ENCODE results near the gene PIK3R2. TPM values are rescaled to one million over a fixed set of nuclear protein-coding genes. Genes with fewer than 3 reads are reported as not detected.

The PIK3R2 gene
- total and polyA plus RNA-seq, 2 of the 13 experiments (the other 11 are each of a cell fraction or from before 2014, with no cell fraction given): 18.6 to 25.3 TPM

- TF ChIP-seq ZBTB49 (CRISPR knock-in tag; IDR thresholded peaks at IDR 0.05; ENCODE audit: borderline replicate concordance) (no peak), JARID2 (CRISPR knock-in tag; IDR thresholded peaks at IDR 0.05; ENCODE audit: insufficient replicate concordance) (no peak), ZNF768 (CRISPR knock-in tag; IDR thresholded peaks at IDR 0.05) (peak; percentile 81; the same call in 1 of the 2 replicates), ZNF841 (CRISPR knock-in tag; IDR thresholded peaks at IDR 0.05; ENCODE audit: borderline replicate concordance) (no peak), YY1 (IDR thresholded peaks at IDR 0.05; ENCODE audit: insufficient read depth, insufficient replicate concordance, low read depth, low read length) (peak; percentile 34), MXD4 (CRISPR knock-in tag; IDR thresholded peaks at IDR 0.05) (peak; percentile 60; the same call in 1 of the 2 replicates), MED13 (CRISPR knock-in tag; IDR thresholded peaks at IDR 0.05) (0 out of 2 replicates have a peak, but pooled peaks have one; percentile 23), STAT5B (CRISPR knock-in tag; IDR thresholded peaks at IDR 0.05) (no peak), BATF2 (CRISPR knock-in tag; IDR thresholded peaks at IDR 0.05) (no peak), ZNF75D (CRISPR knock-in tag; IDR thresholded peaks at IDR 0.05; ENCODE audit: borderline replicate concordance) (no peak), MEF2D (CRISPR knock-in tag; IDR thresholded peaks at IDR 0.05) (peak; percentile 20; the same call in 1 of the 2 replicates), RCOR2 (CRISPR knock-in tag; IDR thresholded peaks at IDR 0.05) (no peak), ZNF496 (CRISPR knock-in tag; IDR thresholded peaks at IDR 0.05; ENCODE audit: insufficient replicate concordance) (no peak), ZNF776 (CRISPR knock-in tag; IDR thresholded peaks at IDR 0.05) (no peak), XBP1 (CRISPR knock-in tag; IDR thresholded peaks at IDR 0.05) (no peak), TRIM24 (CRISPR knock-in tag; IDR thresholded peaks at IDR 0.05) (no peak)
- TF ChIP-seq, protein P1, sequence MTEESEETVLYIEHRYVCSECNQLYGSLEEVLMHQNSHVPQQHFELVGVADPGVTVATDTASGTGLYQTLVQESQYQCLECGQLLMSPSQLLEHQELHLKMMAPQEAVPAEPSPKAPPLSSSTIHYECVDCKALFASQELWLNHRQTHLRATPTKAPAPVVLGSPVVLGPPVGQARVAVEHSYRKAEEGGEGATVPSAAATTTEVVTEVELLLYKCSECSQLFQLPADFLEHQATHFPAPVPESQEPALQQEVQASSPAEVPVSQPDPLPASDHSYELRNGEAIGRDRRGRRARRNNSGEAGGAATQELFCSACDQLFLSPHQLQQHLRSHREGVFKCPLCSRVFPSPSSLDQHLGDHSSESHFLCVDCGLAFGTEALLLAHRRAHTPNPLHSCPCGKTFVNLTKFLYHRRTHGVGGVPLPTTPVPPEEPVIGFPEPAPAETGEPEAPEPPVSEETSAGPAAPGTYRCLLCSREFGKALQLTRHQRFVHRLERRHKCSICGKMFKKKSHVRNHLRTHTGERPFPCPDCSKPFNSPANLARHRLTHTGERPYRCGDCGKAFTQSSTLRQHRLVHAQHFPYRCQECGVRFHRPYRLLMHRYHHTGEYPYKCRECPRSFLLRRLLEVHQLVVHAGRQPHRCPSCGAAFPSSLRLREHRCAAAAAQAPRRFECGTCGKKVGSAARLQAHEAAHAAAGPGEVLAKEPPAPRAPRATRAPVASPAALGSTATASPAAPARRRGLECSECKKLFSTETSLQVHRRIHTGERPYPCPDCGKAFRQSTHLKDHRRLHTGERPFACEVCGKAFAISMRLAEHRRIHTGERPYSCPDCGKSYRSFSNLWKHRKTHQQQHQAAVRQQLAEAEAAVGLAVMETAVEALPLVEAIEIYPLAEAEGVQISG (CRISPR knock-in tag; IDR thresholded peaks at IDR 0.05): 0 out of 2 replicates have a peak, but pooled peaks have one; percentile 27
- TF ChIP-seq, protein P2, sequence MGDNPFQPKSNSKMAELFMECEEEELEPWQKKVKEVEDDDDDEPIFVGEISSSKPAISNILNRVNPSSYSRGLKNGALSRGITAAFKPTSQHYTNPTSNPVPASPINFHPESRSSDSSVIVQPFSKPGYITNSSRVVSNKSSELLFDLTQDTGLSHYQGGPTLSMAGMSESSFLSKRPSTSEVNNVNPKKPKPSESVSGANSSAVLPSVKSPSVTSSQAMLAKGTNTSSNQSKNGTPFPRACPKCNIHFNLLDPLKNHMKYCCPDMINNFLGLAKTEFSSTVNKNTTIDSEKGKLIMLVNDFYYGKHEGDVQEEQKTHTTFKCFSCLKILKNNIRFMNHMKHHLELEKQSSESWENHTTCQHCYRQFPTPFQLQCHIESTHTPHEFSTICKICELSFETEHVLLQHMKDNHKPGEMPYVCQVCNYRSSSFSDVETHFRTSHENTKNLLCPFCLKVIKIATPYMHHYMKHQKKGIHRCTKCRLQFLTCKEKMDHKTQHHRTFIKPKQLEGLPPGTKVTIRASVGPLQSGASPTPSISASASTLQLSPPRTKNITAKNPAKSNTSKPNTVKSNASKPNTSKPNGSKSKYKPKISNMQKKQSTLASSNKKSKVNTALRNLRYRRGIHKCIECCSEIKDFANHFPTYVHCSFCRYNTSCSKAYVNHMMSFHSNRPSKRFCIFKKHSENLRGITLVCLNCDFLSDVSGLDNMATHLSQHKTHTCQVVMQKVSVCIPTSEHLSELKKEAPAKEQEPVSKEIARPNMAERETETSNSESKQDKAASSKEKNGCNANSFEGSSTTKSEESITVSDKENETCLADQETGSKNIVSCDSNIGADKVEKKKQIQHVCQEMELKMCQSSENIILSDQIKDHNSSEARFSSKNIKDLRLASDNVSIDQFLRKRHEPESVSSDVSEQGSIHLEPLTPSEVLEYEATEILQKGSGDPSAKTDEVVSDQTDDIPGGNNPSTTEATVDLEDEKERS (CRISPR knock-in tag; IDR thresholded peaks at IDR 0.05): 0 out of 2 replicates have a peak, but pooled peaks have one; percentile 27
Observed at GRCh38 chr19:18109733-18110608, 43.0 kb upstream of the PIK3R2 start (continued).
